GM18502 (cell line): Measurements from ENCODE around the gene ATCAY.
"Not testable (repeated sequence)": the region's sequence is repeated elsewhere in the genome, so short reads cannot be mapped to it uniquely, and the experiment has no call there.

ENCODE experiments used
- ATAC-seq: cut with Tn5 transposase; IDR thresholded peaks from one replicate; pipeline ENCODE4 v1.9.1; 2021; ENCODE audit warnings: mild to moderate bottlenecking; ENCODE audit not compliant: unreplicated experiment, poor library complexity

The ATCAY gene

GRCh38 chr19:3852614-3853254 lies 27.8 kb upstream of the ATCAY start:
- no peak for ATAC-seq

- ATAC-seq = no peak
Measured at GRCh38 chr19:3855320-3855719, 25.2 kb upstream of the ATCAY start.

- ATAC-seq = no peak
Measured at GRCh38 chr19:3857449-3858003, 23.0 kb upstream of the ATCAY start.

- no peak for ATAC-seq
Measured at GRCh38 chr19:3860499-3860898, 20.0 kb upstream of the ATCAY start.

- ATAC-seq = no peak
Measured at GRCh38 chr19:3862826-3863500, 17.5 kb upstream of the ATCAY start.

- ATAC-seq = no peak
Measured at GRCh38 chr19:3863648-3864047, 16.8 kb upstream of the ATCAY start.

GRCh38 chr19:3866910-3867638 lies 13.4 kb upstream of the ATCAY start:
- no peak for ATAC-seq

GRCh38 chr19:3867971-3868769 lies 12.3 kb upstream of the ATCAY start:
- no peak for ATAC-seq

- no peak for ATAC-seq
Measured at GRCh38 chr19:3868770-3869456, 11.6 kb upstream of the ATCAY start, which contains the start of gene ZFR2. Gene ZFR2 (minus strand): TSS chr19:3869038. CDS start chr19:3869017, 21 bp downstream.

GRCh38 chr19:3873151-3873550 lies 7.3 kb upstream of the ATCAY start:
- ATAC-seq = no peak

- ATAC-seq = not testable (repeated sequence)
Measured at GRCh38 chr19:3874695-3875094, 5.8 kb upstream of the ATCAY start.

- no peak for ATAC-seq
Measured at GRCh38 chr19:3879656-3880055, 829 bp upstream of the ATCAY start.

- no peak for ATAC-seq
Measured at GRCh38 chr19:3881272-3882040, 971 bp downstream of the ATCAY start.

- ATAC-seq = no peak
Measured at GRCh38 chr19:3882041-3882384, 1.5 kb downstream of the ATCAY start.

GRCh38 chr19:3890591-3890990 lies 10.1 kb downstream of the ATCAY start:
- ATAC-seq = no peak

- no peak for ATAC-seq
Measured at GRCh38 chr19:3893509-3894179, 13.2 kb downstream of the ATCAY start.

GRCh38 chr19:3894959-3895358 lies 14.5 kb downstream of the ATCAY start:
- ATAC-seq = not testable (repeated sequence)

GRCh38 chr19:3895788-3896187 lies 15.3 kb downstream of the ATCAY start:
- ATAC-seq = no peak

- no peak for ATAC-seq
Measured at GRCh38 chr19:3897936-3898335, 17.5 kb downstream of the ATCAY start.
